HG02884 (cell line): ENCODE results near the gene CACNG7.
"Not testable (repeated sequence)": the region's sequence is repeated elsewhere in the genome, so short reads cannot be mapped to it uniquely, and the experiment has no call there.

Source experiments
- ATAC-seq: cut with Tn5 transposase; IDR thresholded peaks from one replicate; pipeline ENCODE4 v1.9.1; 2021; ENCODE audit warnings: mild to moderate bottlenecking, moderate library complexity; ENCODE audit not compliant: unreplicated experiment

Gene CACNG7

GRCh38 chr19:53908935-53909415 lies at the start of gene CACNG7:
CACNG7 (plus strand) TSS chr19:53909278; CDS start chr19:53912832, 3,554 bp downstream.
- no peak for ATAC-seq

- ATAC-seq, result no peak
These were observed 44.7 kb upstream of the CACNG7 start for GRCh38 chr19:53864308-53864836.

GRCh38 chr19:53865523-53865917 lies 43.6 kb upstream of the CACNG7 start:
- no peak for ATAC-seq

- ATAC-seq, result no peak
These were observed 42.9 kb upstream of the CACNG7 start for GRCh38 chr19:53865918-53866864.

- ATAC-seq, result no peak
These were observed 42.2 kb upstream of the CACNG7 start for GRCh38 chr19:53866865-53867224.

- ATAC-seq, result peak; percentile 65
These were observed 41.6 kb upstream of the CACNG7 start, which contains the start of gene MYADM for GRCh38 chr19:53867225-53868090. MYADM (plus strand) TSS chr19:53867883; CDS start chr19:53873530, 5,647 bp downstream.

GRCh38 chr19:53868091-53868891 lies 40.8 kb upstream of the CACNG7 start:
- ATAC-seq, result no peak

GRCh38 chr19:53868892-53869804 lies 39.9 kb upstream of the CACNG7 start:
- ATAC-seq, result no peak

GRCh38 chr19:53869805-53870484 lies 39.1 kb upstream of the CACNG7 start:
- ATAC-seq, result not testable (repeated sequence)

GRCh38 chr19:53870485-53870844 lies 38.6 kb upstream of the CACNG7 start:
- no peak for ATAC-seq

- ATAC-seq, result no peak
These were observed 37.6 kb upstream of the CACNG7 start for GRCh38 chr19:53871454-53871853.

GRCh38 chr19:53872762-53873161 lies 36.3 kb upstream of the CACNG7 start:
- no peak for ATAC-seq

GRCh38 chr19:53873773-53874605 lies 35.1 kb upstream of the CACNG7 start:
- no peak for ATAC-seq

- no peak for ATAC-seq
These were observed 34.5 kb upstream of the CACNG7 start for GRCh38 chr19:53874606-53874990.

GRCh38 chr19:53875602-53876325 lies 33.3 kb upstream of the CACNG7 start:
- no peak for ATAC-seq

GRCh38 chr19:53876651-53877224 lies 32.3 kb upstream of the CACNG7 start:
- no peak for ATAC-seq

GRCh38 chr19:53877361-53877766 lies 31.7 kb upstream of the CACNG7 start:
- no peak for ATAC-seq
